DOHH2 (cell line): Measurements from ENCODE around the gene LDLRAD4.
A peak's percentile ranks its signal among the peaks of the same experiment; 100 is the strongest.

Experiments used
- H3F3A ChIP-seq: fragments of 200-600 bp; sonication (generic), shearing (Covaris generic); 2 replicates; pipeline ENCODE4 v1.6.0; 2016; ENCODE audit warnings: antibody characterized with exemption, mild to moderate bottlenecking; ENCODE audit not compliant: control insufficient read depth, insufficient read depth
- H3K27ac ChIP-seq: fragments of 200-600 bp; sonication (generic); 2 replicates; pipeline ENCODE4 v1.5.1; 2014; ENCODE audit warnings: low read depth, mild to moderate bottlenecking, low read length, moderate library complexity
- H3K27me3 ChIP-seq: fragments of 200-600 bp; sonication (generic); 2 replicates; pipeline ENCODE4 v1.6.1; 2014; ENCODE audit warnings: mild to moderate bottlenecking, low read length, mixed read lengths; ENCODE audit not compliant: control insufficient read depth
- H3K36me3 ChIP-seq: fragments of 200-600 bp; sonication (generic); 2 replicates; pipeline ENCODE4 v1.6.1; 2014; ENCODE audit warnings: mild to moderate bottlenecking, low read length, moderate library complexity, mixed read lengths; ENCODE audit not compliant: control insufficient read depth
- H3K4me1 ChIP-seq: fragments of 200-600 bp; sonication (generic); 2 replicates; pipeline ENCODE4 v1.6.1; 2014; ENCODE audit warnings: mild to moderate bottlenecking, low read length, mixed read lengths; ENCODE audit not compliant: control insufficient read depth
- H3K4me2 ChIP-seq: fragments of 200-600 bp; sonication (generic); 2 replicates; pipeline ENCODE4 v1.6.0; 2014; ENCODE audit warnings: mild to moderate bottlenecking, low read length, moderate library complexity
- H3K4me3 ChIP-seq: fragments of 200-600 bp; sonication (generic); 2 replicates; pipeline ENCODE4 v1.5.1; 2014; ENCODE audit warnings: mild to moderate bottlenecking, low read length, mixed read lengths
- H3K79me2 ChIP-seq: fragments of 200-600 bp; sonication (generic); 2 replicates; pipeline ENCODE4 v1.6.1; 2014; ENCODE audit warnings: mild to moderate bottlenecking, low read length, mixed read lengths; ENCODE audit not compliant: control insufficient read depth
- H3K9me2 ChIP-seq: fragments of 200-600 bp; sonication (generic); replicated peaks from 2 replicates; pipeline ENCODE4 v1.6.1; 2014; ENCODE audit warnings: mild to moderate bottlenecking, low read length, mixed read lengths; ENCODE audit not compliant: control insufficient read depth
- H3K9me3 ChIP-seq: fragments of 200-600 bp; sonication (generic); 2 replicates; pipeline ENCODE4 v1.6.1; 2014; ENCODE audit warnings: antibody characterized with exemption, low read length, mixed read lengths; ENCODE audit not compliant: control insufficient read depth, insufficient read depth
- H4K20me1 ChIP-seq: fragments of 200-600 bp; sonication (generic); 2 replicates; pipeline ENCODE4 v1.6.0; 2014; ENCODE audit warnings: low read depth, mild to moderate bottlenecking, antibody characterized with exemption, low read length, moderate library complexity; ENCODE audit not compliant: control insufficient read depth, insufficient read depth
- EZH2phosphoT487 ChIP-seq: fragments of 200-600 bp; sonication (generic); IDR thresholded peaks from 2 replicates; pipeline ENCODE4 v1.6.1; 2017; ENCODE audit warnings: borderline replicate concordance, mild to moderate bottlenecking, antibody characterized with exemption, low read length, moderate library complexity, mixed read lengths
- TF ChIP-seq, protein P1 (sequence below): fragments of 200-600 bp; sonication (generic); IDR thresholded peaks from one replicate; pipeline ENCODE4 v1.5.1; 2014; ENCODE audit warnings: antibody characterized with exemption, mild to moderate bottlenecking, low read depth, low read length; ENCODE audit not compliant: poor library complexity, severe bottlenecking

The LDLRAD4 gene

DNA sequence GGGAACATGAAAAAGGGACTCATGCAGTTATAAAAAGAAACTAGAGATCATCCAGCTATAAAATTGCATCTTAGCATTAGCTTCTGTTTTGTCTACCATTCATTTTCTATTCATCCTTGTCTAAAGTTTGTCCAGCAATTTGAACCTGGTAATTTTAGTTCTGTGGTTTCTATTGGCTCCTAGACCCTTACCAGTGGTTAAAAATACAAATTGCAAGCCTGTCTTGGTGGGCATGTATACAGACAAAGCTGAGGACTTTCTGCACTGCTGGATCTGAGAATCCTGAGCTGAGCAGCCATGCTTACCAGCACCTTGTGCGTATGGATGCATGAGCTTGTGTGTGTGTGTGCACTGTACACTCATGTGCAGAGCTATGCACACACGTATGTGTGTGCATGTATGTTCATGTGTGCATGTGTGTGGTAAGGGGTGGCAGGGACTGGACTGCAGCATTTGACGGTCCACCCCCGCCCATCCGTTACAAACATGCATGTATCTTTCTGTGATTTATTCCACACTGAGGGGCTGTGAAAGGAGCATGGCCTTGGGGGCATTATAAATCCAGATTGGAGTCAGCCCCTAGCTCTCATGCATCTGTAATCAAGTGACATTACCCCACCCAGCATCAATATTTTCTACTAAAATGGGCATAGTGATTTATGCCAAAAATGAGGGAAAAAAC, 363.1 kb downstream of the LDLRAD4 start:
- Histone ChIP-seq H3K27ac (no peak overlapping the region), H3F3A (peaks cover 26% of the 10 kb centered on the region), H3K9me3 (no peaks in the 10 kb centered on the region), H3K27me3 (no peaks in the 10 kb centered on the region), H3K4me3 (no peak overlapping the region), H3K4me1 (peaks cover 92% of the 10 kb centered on the region), H3K36me3 (no peaks in the 10 kb centered on the region), H3K9me2 (no peaks in the 10 kb centered on the region), H3K79me2 (no peaks in the 10 kb centered on the region), H4K20me1 (no peaks in the 10 kb centered on the region), H3K4me2 (0 out of 2 replicates have a peak overlapping the region, but pooled peaks have one; percentile 2)
- TF ChIP-seq, protein P1, sequence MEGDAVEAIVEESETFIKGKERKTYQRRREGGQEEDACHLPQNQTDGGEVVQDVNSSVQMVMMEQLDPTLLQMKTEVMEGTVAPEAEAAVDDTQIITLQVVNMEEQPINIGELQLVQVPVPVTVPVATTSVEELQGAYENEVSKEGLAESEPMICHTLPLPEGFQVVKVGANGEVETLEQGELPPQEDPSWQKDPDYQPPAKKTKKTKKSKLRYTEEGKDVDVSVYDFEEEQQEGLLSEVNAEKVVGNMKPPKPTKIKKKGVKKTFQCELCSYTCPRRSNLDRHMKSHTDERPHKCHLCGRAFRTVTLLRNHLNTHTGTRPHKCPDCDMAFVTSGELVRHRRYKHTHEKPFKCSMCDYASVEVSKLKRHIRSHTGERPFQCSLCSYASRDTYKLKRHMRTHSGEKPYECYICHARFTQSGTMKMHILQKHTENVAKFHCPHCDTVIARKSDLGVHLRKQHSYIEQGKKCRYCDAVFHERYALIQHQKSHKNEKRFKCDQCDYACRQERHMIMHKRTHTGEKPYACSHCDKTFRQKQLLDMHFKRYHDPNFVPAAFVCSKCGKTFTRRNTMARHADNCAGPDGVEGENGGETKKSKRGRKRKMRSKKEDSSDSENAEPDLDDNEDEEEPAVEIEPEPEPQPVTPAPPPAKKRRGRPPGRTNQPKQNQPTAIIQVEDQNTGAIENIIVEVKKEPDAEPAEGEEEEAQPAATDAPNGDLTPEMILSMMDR: no peak
- TF ChIP-seq EZH2phosphoT487: no peak

DNA sequence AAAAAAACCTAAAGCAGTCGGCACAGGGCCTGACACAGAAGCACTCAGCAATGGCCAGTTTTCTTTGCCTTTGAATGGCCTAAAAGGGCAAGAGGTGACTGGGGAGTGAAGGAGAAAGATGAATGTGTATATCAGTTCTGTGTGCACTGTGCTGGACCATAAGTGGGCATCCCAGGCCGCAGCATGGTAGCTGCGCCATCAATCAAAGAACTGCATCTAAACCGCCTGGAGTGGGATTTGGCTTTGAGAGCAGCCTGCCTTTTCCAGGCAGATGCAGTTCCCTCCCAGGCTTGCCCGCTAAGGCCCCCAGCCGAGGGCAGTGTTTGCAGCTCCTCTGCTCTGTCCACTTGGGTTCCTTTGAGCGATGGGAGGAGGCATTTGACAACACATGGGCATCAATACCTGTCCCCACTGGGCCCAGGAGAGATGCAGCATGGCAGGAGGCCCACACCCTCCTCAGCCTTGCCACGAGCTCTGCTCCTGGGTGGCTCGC, 363.7 kb downstream of the LDLRAD4 start:
- H3K27ac ChIP-seq: no peak overlapping the region
- H3K9me2 ChIP-seq: no peaks in the 10 kb centered on the region
- H3K4me3 ChIP-seq: no peak overlapping the region
- no peaks in the 10 kb centered on the region for H3K9me3 ChIP-seq
- no peaks in the 10 kb centered on the region for H3K36me3 ChIP-seq
- no peak for TF ChIP-seq EZH2phosphoT487
- TF ChIP-seq, protein P1: no peak
- peaks cover 26% of the 10 kb centered on the region for H3F3A ChIP-seq
- no peak overlapping the region for H3K4me2 ChIP-seq
- H4K20me1 ChIP-seq: no peaks in the 10 kb centered on the region
- no peaks in the 10 kb centered on the region for H3K27me3 ChIP-seq
- H3K4me1 ChIP-seq: peaks cover 92% of the 10 kb centered on the region
- no peaks in the 10 kb centered on the region for H3K79me2 ChIP-seq

DNA sequence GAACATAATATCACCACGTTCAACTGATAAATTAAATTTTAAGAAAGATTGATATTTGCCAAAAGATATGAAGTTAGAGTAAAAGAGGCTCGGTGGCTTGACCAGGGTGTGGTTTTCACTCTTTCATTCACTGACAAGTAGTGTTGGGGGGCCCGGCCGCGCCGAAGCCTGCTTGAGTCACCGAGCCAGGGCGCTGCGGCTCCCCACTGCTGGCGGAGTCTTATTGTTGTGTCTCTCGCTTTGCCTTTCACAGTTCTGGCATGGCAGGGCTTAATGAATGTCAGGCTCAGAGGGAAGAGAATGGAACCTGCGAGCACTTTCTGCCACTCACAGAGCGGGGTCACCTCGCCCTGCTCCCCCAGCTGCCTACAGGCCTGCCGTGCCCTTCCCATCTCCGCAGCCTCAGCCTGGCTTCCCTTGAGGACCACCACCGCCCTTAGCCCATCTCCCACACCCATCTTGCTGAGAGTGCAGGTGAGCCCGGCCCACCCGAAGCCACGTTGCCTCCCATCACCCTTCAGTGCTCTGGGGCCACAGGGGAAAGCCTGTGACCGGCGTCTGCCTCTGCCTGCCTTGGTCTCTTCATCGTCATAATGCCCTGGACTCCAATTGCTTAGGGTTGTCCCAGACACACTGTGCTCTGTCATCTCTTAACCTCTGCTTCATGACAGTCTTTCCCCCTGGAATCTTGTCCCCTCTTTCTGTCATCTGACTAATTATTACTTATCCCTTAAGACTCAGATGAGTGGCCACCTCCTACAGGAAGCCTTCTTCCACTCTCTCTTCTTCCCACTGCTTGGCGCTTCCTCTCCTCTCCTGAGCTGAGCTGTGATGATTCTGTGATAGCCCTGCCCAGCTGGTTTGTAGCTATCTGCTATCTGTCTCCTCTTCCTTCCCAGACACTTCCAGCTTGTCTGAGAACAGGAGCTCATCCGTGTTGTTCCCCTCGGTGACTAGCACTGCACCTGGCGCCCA, 365.3 kb downstream of the LDLRAD4 start:
- Histone ChIP-seq H3K4me2 (peak overlapping the region; percentile 62), H3K79me2 (no peaks in the 10 kb centered on the region)

More for the DNA sequence above, 365.3 kb downstream of the LDLRAD4 start:
- Histone ChIP-seq H3K9me3 (no peaks in the 10 kb centered on the region), H3K4me3 (peak overlapping the region; percentile 50; the same call in 1 of the 2 replicates), H3K27ac (peak overlapping the region; percentile 89), H3K4me1 (peaks cover 85% of the 10 kb centered on the region), H3F3A (peaks cover 30% of the 10 kb centered on the region), H3K27me3 (no peaks in the 10 kb centered on the region), H3K9me2 (no peaks in the 10 kb centered on the region), H4K20me1 (no peaks in the 10 kb centered on the region), H3K36me3 (no peaks in the 10 kb centered on the region)
- TF ChIP-seq EZH2phosphoT487: no peak
- TF ChIP-seq, protein P1: no peak
